ENCODE data around the gene ADK. TPM values are rescaled to one million over a fixed set of nuclear protein-coding genes. Genes with fewer than 3 reads are reported as not detected.
A peak's percentile ranks its signal among the peaks of the same experiment; 100 is the strongest.
"Not testable (repeated sequence)": the region's sequence is repeated elsewhere in the genome, so short reads cannot be mapped to it uniquely, and the experiment has no call there.

Gene ADK
- total RNA-seq, 1 donor from 2014 or later, result 47.4 TPM

DNA sequence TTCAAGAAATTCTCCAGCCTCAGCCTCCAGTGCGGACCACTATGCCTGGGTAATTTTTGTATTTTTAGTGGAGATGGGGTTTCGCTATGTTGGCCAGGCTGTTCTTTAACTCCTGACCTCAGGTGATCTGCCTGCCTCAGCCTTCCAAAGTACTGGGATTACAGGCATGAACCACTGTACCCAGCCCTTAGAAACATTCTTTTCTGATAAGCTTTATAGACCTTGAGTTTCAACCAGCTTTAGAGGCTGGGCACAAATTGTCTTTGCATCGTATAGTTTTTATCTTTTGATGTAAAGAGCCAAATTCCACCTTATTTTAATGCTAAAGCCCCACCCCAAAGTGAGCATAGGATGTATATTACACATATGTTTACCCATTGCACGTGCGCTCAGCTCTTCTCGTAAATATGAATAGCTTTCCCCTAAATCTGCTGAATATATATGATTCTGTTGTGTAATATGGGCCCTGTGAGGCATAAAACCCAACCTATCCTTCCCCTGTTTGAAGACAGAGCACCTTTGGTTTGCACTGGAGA lies 124.8 kb downstream of the ADK start:
- no peak for DNase-seq (ENCODE audit: low spot score)
- H3K4me3 Mint-ChIP-seq, result no peak overlapping the region
- H3K36me3 Mint-ChIP-seq (ENCODE audit: low read depth), result no peaks in the 10 kb centered on the region
- H3K27me3 Mint-ChIP-seq (ENCODE audit: insufficient read depth), result no peaks in the 10 kb centered on the region
- no peak overlapping the region for H3K27ac Mint-ChIP-seq
- H3K9me3 Mint-ChIP-seq, result no peaks in the 10 kb centered on the region
- no peaks in the 10 kb centered on the region for H3K4me1 Mint-ChIP-seq (ENCODE audit: low read depth)
- intact Hi-C loops (cut with micrococcal nuclease), result no loop called here

- intact Hi-C loops (cut with micrococcal nuclease), result no loop called here
- H3K36me3 Mint-ChIP-seq (ENCODE audit: low read depth), result peaks cover 2% of the 10 kb centered on the region
- no peaks in the 10 kb centered on the region for H3K9me3 Mint-ChIP-seq
- H3K27me3 Mint-ChIP-seq (ENCODE audit: insufficient read depth), result no peaks in the 10 kb centered on the region
- H3K27ac Mint-ChIP-seq, result no peak overlapping the region
- no peak for DNase-seq (ENCODE audit: low spot score)
- no peak overlapping the region for H3K4me3 Mint-ChIP-seq
- H3K4me1 Mint-ChIP-seq (ENCODE audit: low read depth), result no peaks in the 10 kb centered on the region
Measured at GRCh38 chr10:74276416-74276815, 125.4 kb downstream of the ADK start.

DNA sequence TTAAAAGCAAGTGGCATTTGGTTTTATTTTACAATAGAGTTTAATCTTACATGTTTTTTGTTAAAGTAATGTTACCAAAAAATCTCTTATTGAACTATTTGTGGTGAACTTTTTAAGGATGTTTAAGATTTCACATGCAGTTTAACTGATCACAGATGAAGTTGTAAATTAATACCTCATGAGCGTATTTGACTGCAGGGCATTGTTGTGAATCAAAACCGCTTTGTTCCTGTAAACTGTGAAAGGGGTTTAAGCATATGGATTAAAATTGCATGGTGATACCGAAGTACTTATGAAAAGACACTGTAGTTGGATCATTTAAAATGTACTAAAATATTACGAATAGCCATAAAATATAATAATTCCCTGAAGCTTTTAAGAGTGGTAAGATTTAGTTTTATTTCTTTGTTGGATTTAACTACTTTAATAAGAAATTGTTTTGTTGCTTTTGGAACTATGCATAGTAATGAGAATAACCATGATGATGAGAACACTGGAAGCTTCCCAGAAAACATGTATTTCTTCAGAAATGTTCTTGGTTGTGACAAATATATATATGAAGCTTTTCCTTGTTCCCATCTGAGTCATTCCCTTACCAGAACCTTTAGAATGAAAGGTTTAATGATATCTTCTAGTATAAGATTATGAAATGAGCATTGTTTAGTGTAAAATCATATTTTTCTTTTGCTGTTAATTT lies 131.3 kb downstream of the ADK start:
- peaks cover 13% of the 10 kb centered on the region for H3K4me1 Mint-ChIP-seq (ENCODE audit: low read depth)
- H3K27me3 Mint-ChIP-seq (ENCODE audit: insufficient read depth), result no peaks in the 10 kb centered on the region
- H3K27ac Mint-ChIP-seq, result no peak overlapping the region
- H3K4me3 Mint-ChIP-seq, result no peak overlapping the region
- peaks cover 14% of the 10 kb centered on the region for H3K9me3 Mint-ChIP-seq
- no peak for DNase-seq (ENCODE audit: low spot score)
- intact Hi-C loops (cut with micrococcal nuclease), result no loop called here
- peaks cover 12% of the 10 kb centered on the region for H3K36me3 Mint-ChIP-seq (ENCODE audit: low read depth)

DNA sequence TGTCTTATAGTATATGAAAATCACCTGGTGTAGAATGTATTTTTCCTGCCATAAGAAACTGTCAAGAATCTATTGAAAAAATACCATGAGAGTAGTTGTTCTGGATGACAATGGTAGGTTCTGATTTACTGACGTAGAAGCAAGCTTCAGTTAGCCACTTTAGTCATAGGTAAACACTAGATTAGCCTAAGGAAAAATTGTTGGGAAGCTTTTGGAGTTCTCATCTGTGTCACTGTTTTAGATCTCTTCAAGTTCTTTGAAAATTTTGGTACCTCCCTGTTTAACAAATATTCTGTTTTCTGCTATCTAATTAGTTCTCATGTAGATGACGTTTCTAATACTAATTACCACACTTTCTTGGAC lies 131.8 kb downstream of the ADK start:
- H3K27me3 Mint-ChIP-seq (ENCODE audit: insufficient read depth), result no peaks in the 10 kb centered on the region
- H3K27ac Mint-ChIP-seq, result no peak overlapping the region
- H3K36me3 Mint-ChIP-seq (ENCODE audit: low read depth), result peaks cover 12% of the 10 kb centered on the region
- intact Hi-C loops (cut with micrococcal nuclease), result no loop called here
- peaks cover 14% of the 10 kb centered on the region for H3K9me3 Mint-ChIP-seq
- no peak for DNase-seq (ENCODE audit: low spot score)
- no peak overlapping the region for H3K4me3 Mint-ChIP-seq
- H3K4me1 Mint-ChIP-seq (ENCODE audit: low read depth), result peaks cover 13% of the 10 kb centered on the region

- H3K27ac Mint-ChIP-seq, result no peak overlapping the region
- H3K4me1 Mint-ChIP-seq (ENCODE audit: low read depth), result peaks cover 13% of the 10 kb centered on the region
- DNase-seq (ENCODE audit: low spot score), result no peak
- intact Hi-C loops (cut with micrococcal nuclease), result no loop called here
- H3K9me3 Mint-ChIP-seq, result peaks cover 14% of the 10 kb centered on the region
- H3K4me3 Mint-ChIP-seq, result no peak overlapping the region
- H3K36me3 Mint-ChIP-seq (ENCODE audit: low read depth), result peaks cover 9% of the 10 kb centered on the region
- no peaks in the 10 kb centered on the region for H3K27me3 Mint-ChIP-seq (ENCODE audit: insufficient read depth)
Measured at GRCh38 chr10:74289188-74289587, 138.2 kb downstream of the ADK start.

DNA sequence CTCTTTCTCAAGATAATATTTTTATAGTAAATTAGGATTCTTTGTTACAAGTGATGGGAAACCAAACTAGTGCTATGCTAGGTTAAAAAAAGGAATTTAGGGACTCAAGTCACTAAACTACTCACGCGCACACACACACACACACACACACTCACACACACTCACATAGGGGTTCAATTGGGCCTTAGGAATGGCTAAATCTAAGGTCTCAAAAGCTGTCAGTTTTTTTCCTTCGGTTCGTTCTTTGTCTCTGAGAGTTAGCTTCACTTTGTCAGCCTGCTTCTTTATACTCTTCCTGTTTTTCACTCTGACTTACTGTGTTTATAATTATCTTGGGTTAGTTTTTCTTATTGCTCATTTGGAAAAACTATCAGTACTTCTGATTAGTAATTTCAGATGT lies 138.9 kb downstream of the ADK start:
- Mint-ChIP-seq H3K27ac (peak overlapping the region; percentile 64), H3K36me3 (ENCODE audit: low read depth) (peaks cover 5% of the 10 kb centered on the region), H3K4me3 (no peak overlapping the region), H3K4me1 (ENCODE audit: low read depth) (peaks cover 13% of the 10 kb centered on the region), H3K27me3 (ENCODE audit: insufficient read depth) (no peaks in the 10 kb centered on the region), H3K9me3 (peaks cover 6% of the 10 kb centered on the region)
- no peak for DNase-seq (ENCODE audit: low spot score)
- intact Hi-C loops (cut with micrococcal nuclease), result no loop called here

DNA sequence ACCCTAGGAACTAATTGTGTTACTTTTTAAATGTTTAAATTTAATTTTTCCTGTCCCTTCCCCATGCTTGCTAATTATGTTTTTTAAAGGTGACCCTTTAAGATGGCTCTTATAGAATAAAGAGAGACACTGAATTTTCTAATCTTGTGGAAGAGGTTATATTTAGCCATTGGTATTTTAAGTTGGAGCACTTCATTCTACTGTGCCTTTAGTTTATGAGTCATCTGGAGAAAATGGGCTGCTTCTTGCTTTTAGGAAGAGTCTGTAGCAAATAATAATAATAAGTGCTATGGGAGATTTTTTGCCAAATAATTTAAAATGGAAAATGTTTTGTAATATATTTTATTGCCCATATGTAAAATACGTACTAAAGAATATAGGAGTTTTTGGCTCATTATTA lies 139.7 kb downstream of the ADK start:
- DNase-seq (ENCODE audit: low spot score), result no peak
- H3K36me3 Mint-ChIP-seq (ENCODE audit: low read depth), result no peaks in the 10 kb centered on the region
- no peak overlapping the region for H3K4me3 Mint-ChIP-seq
- peaks cover 13% of the 10 kb centered on the region for H3K4me1 Mint-ChIP-seq (ENCODE audit: low read depth)
- intact Hi-C loops (cut with micrococcal nuclease), result no loop called here
- no peaks in the 10 kb centered on the region for H3K27me3 Mint-ChIP-seq (ENCODE audit: insufficient read depth)
- peaks cover 4% of the 10 kb centered on the region for H3K9me3 Mint-ChIP-seq
- no peak overlapping the region for H3K27ac Mint-ChIP-seq

- H3K4me1 Mint-ChIP-seq (ENCODE audit: low read depth), result peaks cover 13% of the 10 kb centered on the region
- peaks cover 2% of the 10 kb centered on the region for H3K36me3 Mint-ChIP-seq (ENCODE audit: low read depth)
- intact Hi-C loops (cut with micrococcal nuclease), result no loop called here
- H3K27me3 Mint-ChIP-seq (ENCODE audit: insufficient read depth), result no peaks in the 10 kb centered on the region
- no peak overlapping the region for H3K4me3 Mint-ChIP-seq
- H3K9me3 Mint-ChIP-seq, result peaks cover 4% of the 10 kb centered on the region
- no peak for DNase-seq (ENCODE audit: low spot score)
- H3K27ac Mint-ChIP-seq, result no peak overlapping the region
Measured at GRCh38 chr10:74292871-74293427, 141.9 kb downstream of the ADK start.

DNA sequence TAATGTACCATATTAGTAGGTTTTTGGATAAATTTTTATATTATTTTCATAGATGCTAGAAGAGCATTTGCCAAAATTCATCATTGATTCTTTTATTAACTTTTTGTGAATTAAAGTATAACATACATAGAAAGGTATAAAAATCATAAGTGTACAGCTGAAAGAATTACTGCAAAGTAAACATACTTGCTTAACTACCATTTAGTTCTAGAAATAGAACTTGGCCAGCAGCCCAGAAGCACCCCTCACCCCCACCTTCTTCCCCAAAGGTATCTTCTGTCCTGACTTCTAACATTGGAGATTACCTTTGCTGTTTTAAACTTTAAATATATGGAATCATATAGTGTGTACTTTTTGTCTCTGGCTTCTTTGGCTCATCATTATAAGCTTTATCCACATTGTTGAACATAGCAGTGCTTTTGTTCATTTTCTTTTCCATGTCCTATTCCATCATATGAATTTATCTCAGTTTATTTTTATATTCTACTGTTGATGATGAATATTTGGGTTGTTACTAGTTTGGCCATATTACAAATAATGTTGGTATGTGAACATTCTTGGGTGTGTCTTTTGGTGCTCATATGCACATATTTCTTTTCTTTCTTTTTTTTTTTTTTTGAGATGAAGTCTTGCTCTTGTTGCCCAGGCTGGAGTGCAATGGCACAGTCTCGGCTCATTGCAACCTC lies 142.8 kb downstream of the ADK start:
- DNase-seq (ENCODE audit: low spot score), result no peak
- Mint-ChIP-seq H3K9me3 (peaks cover 4% of the 10 kb centered on the region), H3K4me1 (ENCODE audit: low read depth) (peaks cover 13% of the 10 kb centered on the region), H3K4me3 (no peak overlapping the region), H3K27me3 (ENCODE audit: insufficient read depth) (no peaks in the 10 kb centered on the region), H3K36me3 (ENCODE audit: low read depth) (peaks cover 2% of the 10 kb centered on the region), H3K27ac (no peak overlapping the region)
- intact Hi-C loops (cut with micrococcal nuclease), result no loop called here

DNA sequence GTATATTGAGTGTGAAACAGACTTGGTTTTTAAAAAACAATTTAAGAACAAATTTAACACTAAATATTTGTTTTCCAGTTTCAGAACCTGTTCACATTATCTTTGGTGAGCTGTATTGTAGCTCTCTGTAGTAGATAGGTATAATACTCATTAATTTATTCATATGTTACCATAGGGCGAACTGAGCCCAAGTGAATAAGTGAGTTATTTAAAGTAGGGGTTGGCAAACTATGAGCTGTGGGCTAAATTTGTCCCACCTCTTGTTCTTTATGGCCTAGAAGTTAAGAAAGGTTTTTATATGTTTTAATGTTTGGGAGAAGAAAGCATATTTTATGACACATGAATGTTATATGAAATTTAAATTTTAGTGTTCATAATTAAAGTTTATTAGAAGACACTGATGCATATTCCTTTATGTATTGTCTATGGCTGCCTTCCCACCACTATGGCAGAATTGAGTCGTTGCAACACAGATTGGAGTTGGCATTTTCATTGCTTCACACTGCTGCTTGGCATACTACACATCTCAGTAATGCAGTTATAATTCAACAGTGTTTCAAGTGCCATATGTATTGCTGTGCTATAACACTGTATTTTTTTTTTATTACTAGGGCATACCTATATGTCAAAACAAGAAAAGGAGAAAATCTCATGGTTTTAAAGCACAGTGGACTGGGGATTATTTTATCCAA lies 146.5 kb downstream of the ADK start:
- Mint-ChIP-seq H3K4me1 (ENCODE audit: low read depth) (no peaks in the 10 kb centered on the region), H3K27me3 (ENCODE audit: insufficient read depth) (no peaks in the 10 kb centered on the region), H3K4me3 (no peak overlapping the region), H3K9me3 (peaks cover 4% of the 10 kb centered on the region), H3K36me3 (ENCODE audit: low read depth) (peaks cover 2% of the 10 kb centered on the region), H3K27ac (no peak overlapping the region)
- no peak for DNase-seq (ENCODE audit: low spot score)
- intact Hi-C loops (cut with micrococcal nuclease), result no loop called here

DNA sequence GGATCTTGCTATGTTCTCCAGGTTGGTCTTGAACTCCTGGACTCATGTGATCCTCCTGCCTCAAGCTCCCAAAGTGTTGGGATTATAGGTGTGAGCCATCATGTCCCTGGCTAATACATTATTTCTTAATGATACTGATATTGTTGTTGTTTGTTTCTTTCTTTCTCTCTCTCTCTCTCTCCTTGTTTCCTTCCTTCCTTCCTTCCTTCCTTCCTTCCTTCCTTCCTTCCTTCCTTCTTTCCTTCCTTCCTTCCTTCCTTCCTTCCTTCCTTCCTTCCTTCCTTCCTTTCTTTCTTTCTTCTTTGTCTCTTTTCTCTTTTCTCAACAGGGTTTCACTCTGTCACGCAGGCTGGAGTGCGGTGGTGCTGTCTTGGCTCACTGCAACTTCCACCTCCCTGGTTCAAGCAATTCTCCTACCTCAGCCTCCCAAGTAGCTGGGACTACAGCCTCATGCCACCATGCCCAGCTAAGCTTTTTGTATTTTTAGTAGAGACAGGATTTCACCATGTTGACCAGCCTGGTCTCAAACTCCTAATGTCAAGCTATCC lies 149.1 kb downstream of the ADK start:
- H3K27me3 Mint-ChIP-seq (ENCODE audit: insufficient read depth); DNase-seq (ENCODE audit: low spot score); H3K36me3 Mint-ChIP-seq (ENCODE audit: low read depth); H3K27ac Mint-ChIP-seq; H3K4me1 Mint-ChIP-seq (ENCODE audit: low read depth); H3K4me3 Mint-ChIP-seq; H3K9me3 Mint-ChIP-seq; intact Hi-C loops (cut with micrococcal nuclease): not testable (repeated sequence)

DNA sequence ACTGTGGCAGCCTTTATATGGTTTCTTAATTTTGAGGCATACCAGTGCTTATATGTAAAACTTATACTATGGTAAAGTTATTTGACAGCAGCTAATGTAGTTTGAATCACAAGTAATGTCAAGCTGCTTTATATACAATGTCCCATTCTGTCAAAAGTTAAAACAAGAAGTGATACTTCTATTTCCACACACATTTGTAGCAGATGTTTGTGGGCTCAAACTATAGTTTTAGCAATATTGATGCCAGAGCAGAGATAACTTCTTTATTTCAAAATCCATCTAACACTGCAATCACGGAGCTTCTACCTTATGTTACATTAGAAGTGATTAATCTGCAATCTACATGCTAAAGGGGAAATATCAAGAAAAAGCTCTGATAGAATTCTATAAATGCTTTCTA lies 149.6 kb downstream of the ADK start:
- Mint-ChIP-seq H3K4me1 (ENCODE audit: low read depth) (no peaks in the 10 kb centered on the region), H3K36me3 (ENCODE audit: low read depth) (peaks cover 2% of the 10 kb centered on the region)
- intact Hi-C loops (cut with micrococcal nuclease), result no loop called here

DNA sequence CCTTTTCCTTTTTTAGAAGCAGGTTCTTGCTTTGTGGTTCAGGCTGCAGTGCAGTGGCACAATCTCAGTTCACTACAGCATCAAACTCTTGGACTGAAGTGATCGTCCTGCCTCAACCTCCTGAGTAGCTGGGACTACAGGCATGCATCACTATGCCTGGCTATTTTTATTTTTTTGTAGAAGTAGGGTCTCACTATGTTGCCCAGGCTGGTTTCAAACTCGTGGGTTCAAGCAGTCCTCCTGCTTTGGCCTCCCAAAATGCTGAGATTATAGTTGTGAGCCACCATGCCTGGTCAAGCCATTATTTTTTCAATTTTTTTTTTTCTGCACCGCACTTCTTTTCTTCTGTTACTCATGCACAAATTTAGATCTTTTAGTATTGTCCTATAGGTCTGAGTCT lies 154.7 kb downstream of the ADK start:
- intact Hi-C loops (cut with micrococcal nuclease), result no loop called here
- no peaks in the 10 kb centered on the region for H3K27me3 Mint-ChIP-seq (ENCODE audit: insufficient read depth)
- peaks cover 9% of the 10 kb centered on the region for H3K4me1 Mint-ChIP-seq (ENCODE audit: low read depth)
- no peak overlapping the region for H3K27ac Mint-ChIP-seq
- DNase-seq (ENCODE audit: low spot score), result no peak
- H3K4me3 Mint-ChIP-seq, result no peak overlapping the region
- no peaks in the 10 kb centered on the region for H3K36me3 Mint-ChIP-seq (ENCODE audit: low read depth)
- H3K9me3 Mint-ChIP-seq, result no peaks in the 10 kb centered on the region

More for the DNA sequence above, 149.6 kb downstream of the ADK start:
- H3K27ac Mint-ChIP-seq, result no peak overlapping the region
- no peaks in the 10 kb centered on the region for H3K27me3 Mint-ChIP-seq (ENCODE audit: insufficient read depth)
- no peak overlapping the region for H3K4me3 Mint-ChIP-seq
- no peak for DNase-seq (ENCODE audit: low spot score)
- peaks cover under 1% of the 10 kb centered on the region for H3K9me3 Mint-ChIP-seq

Data from activated T-helper 1 cell treated with anti-CD3 and anti-CD28 coated beads, Interleukin-12 subunit alpha, Interleukin-12 subunit beta, Interleukin-2, Interleukin-4 antibody, amounts not matched to agents 30 ng/mL and 10 ng/mL and 1 ng/mL, durations not matched to agents 14 hours and 24 hours and 36 hours (primary cell).